ENCODE measurements around the gene SCARB1. TPM values are rescaled to one million over a fixed set of nuclear protein-coding genes. Genes with fewer than 3 reads are reported as not detected.

The SCARB1 gene
- total RNA-seq, 1 experiment from 2014 or later, result 31.3 TPM

DNA sequence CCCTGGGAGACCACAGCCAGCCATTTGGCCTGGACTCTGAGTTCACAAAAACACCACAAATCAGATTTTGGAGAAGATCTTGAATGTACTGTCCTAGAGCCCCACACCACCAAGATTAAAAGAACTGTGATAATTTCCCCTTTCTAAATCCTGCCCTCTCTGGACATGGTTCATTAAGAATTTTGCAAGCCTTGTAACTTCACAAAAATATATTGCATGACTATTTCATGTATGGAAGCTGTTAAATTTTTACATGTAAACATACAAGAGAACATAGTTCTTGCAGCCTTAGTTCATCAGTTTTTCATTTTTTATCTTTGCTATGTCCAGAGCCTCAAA is 97.0 kb downstream of the SCARB1 start:
- H4K5ac ChIP-seq (ENCODE audit: insufficient read length, low read depth, low read length), result no peak overlapping the region
- H3K23ac ChIP-seq (ENCODE audit: insufficient read length, low read depth, low read length), result no peak overlapping the region
- H3K9ac ChIP-seq (ENCODE audit: extremely low read depth, insufficient read length, low read length), result no peak overlapping the region
- Mint-ChIP-seq H3K4me1 (peaks cover under 1 to 16% of the 10 kb centered on the region in 2 experiments), H3K36me3 (ENCODE audit: insufficient read depth in 1 of 3, low read depth in 3 of 3) (peaks cover 10 to 17% (median 12%) of the 10 kb centered on the region in 3 experiments; a peak in 6 of 7 replicates), H3K4me3 (no peak overlapping the region), H3K9me3 (peaks cover 20 to 25% of the 10 kb centered on the region in 2 experiments), H3K27me3 (ENCODE audit: low read depth) (peaks cover 14% of the 10 kb centered on the region), H3K27ac (no peak overlapping the region)
- TF ChIP-seq, protein P1, sequence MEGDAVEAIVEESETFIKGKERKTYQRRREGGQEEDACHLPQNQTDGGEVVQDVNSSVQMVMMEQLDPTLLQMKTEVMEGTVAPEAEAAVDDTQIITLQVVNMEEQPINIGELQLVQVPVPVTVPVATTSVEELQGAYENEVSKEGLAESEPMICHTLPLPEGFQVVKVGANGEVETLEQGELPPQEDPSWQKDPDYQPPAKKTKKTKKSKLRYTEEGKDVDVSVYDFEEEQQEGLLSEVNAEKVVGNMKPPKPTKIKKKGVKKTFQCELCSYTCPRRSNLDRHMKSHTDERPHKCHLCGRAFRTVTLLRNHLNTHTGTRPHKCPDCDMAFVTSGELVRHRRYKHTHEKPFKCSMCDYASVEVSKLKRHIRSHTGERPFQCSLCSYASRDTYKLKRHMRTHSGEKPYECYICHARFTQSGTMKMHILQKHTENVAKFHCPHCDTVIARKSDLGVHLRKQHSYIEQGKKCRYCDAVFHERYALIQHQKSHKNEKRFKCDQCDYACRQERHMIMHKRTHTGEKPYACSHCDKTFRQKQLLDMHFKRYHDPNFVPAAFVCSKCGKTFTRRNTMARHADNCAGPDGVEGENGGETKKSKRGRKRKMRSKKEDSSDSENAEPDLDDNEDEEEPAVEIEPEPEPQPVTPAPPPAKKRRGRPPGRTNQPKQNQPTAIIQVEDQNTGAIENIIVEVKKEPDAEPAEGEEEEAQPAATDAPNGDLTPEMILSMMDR (conservative IDR thresholded peaks at IDR 0.05), result no peak
- no peak overlapping the region for H2BK5ac ChIP-seq (ENCODE audit: insufficient read length, low read length)
- no peak overlapping the region for H3K4ac ChIP-seq (ENCODE audit: low read depth, low read length)
- H3K14ac ChIP-seq (ENCODE audit: insufficient read depth, low read length), result no peak overlapping the region
- no peak overlapping the region for H2BK120ac ChIP-seq (ENCODE audit: low read depth, low read length, poor library complexity, severe bottlenecking)
- no peak for DNase-seq
- H3K9me3 ChIP-seq (ENCODE audit: control insufficient read depth, low read depth, low read length), result peaks cover 14% of the 10 kb centered on the region
- H3K18ac ChIP-seq (ENCODE audit: insufficient read length, low read depth, low read length), result no peak overlapping the region
- no peak overlapping the region for H3K4me2 ChIP-seq (ENCODE audit: insufficient read depth, insufficient read length, low read length)
- no peak overlapping the region for H2AFZ ChIP-seq (ENCODE audit: low read length)
- no peak overlapping the region for H3K27ac ChIP-seq (ENCODE audit: insufficient read length, low read depth, low read length)
- H3K4me1 ChIP-seq (ENCODE audit: insufficient read depth, low read length), result no peaks in the 10 kb centered on the region
- H4K8ac ChIP-seq (replicated peaks; ENCODE audit: insufficient read length, low read depth, low read length), result no peak overlapping the region
- no peak overlapping the region for H2BK20ac ChIP-seq (ENCODE audit: low read depth, low read length, poor library complexity, severe bottlenecking)
- no peaks in the 10 kb centered on the region for H3K23me2 ChIP-seq (ENCODE audit: insufficient read length, low read depth, low read length, poor library complexity, severe bottlenecking)
- H3K56ac ChIP-seq (ENCODE audit: insufficient read length, low read depth, low read length), result no peak overlapping the region
- no peak overlapping the region for H4K91ac ChIP-seq (ENCODE audit: insufficient read length, low read depth, low read length)
- no peaks in the 10 kb centered on the region for H4K20me1 ChIP-seq (ENCODE audit: control insufficient read depth, insufficient read depth, insufficient read length)
- H2AK5ac ChIP-seq (ENCODE audit: insufficient read length, low read length), result no peak overlapping the region
- no peaks in the 10 kb centered on the region for H3K27me3 ChIP-seq (ENCODE audit: insufficient read depth, low read length)
- H3T11ph ChIP-seq (ENCODE audit: low read length), result no peak overlapping the region
- no peaks in the 10 kb centered on the region for H3K79me1 ChIP-seq (ENCODE audit: insufficient read depth, low read depth, low read length, poor library complexity, severe bottlenecking)
- H2BK12ac ChIP-seq (ENCODE audit: insufficient read length, low read depth, low read length), result no peak overlapping the region
- no peaks in the 10 kb centered on the region for H3K79me2 ChIP-seq (ENCODE audit: insufficient read depth, low read length)
- no peak overlapping the region for H2BK15ac ChIP-seq (ENCODE audit: low read depth, low read length)
